ENCODE data around the gene IDS. TPM values are rescaled to one million over a fixed set of nuclear protein-coding genes. Genes with fewer than 3 reads are reported as not detected.

The IDS gene
- total RNA-seq, 2 donors from 2014 or later = 204 to 210 TPM

DNA sequence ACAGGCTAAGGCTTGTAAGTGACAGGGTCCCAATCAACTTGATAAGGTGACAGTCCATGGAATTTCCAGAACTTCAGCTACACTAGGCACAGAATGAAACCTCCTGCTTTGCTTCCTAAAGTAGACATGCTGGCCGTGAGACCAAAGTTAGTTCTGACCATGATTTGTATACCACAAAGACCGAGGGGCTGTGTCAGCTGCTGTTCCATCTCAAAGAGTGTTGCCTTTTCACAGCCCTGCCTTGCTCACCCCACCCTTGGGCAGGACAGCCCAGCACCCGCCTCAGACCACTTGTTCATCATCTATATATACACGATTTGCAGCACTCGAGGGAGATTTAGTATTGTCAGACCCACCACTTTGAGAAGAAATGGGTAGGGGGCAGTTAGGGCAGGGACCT lies 5.3 kb downstream of the IDS start:
- Histone ChIP-seq H3K27me3 (replicated peaks; ENCODE audit: insufficient read depth) (no peaks in the 10 kb centered on the region), H3K27ac (no peak overlapping the region), H3K4me3 (no peak overlapping the region), H3K9me3 (no peaks in the 10 kb centered on the region), H3K4me1 (ENCODE audit: control insufficient read depth in 1 of 2, low read depth in 2 of 2) (peaks cover 0 to 13% of the 10 kb centered on the region in 2 donors), H3K36me3 (peaks cover 15% of the 10 kb centered on the region)
- TF ChIP-seq, protein P1, sequence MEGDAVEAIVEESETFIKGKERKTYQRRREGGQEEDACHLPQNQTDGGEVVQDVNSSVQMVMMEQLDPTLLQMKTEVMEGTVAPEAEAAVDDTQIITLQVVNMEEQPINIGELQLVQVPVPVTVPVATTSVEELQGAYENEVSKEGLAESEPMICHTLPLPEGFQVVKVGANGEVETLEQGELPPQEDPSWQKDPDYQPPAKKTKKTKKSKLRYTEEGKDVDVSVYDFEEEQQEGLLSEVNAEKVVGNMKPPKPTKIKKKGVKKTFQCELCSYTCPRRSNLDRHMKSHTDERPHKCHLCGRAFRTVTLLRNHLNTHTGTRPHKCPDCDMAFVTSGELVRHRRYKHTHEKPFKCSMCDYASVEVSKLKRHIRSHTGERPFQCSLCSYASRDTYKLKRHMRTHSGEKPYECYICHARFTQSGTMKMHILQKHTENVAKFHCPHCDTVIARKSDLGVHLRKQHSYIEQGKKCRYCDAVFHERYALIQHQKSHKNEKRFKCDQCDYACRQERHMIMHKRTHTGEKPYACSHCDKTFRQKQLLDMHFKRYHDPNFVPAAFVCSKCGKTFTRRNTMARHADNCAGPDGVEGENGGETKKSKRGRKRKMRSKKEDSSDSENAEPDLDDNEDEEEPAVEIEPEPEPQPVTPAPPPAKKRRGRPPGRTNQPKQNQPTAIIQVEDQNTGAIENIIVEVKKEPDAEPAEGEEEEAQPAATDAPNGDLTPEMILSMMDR (IDR thresholded peaks at IDR 0.05) = no peak
- DNase-seq (ENCODE audit: low spot score) (no peak), ATAC-seq (ENCODE audit: insufficient number of reproducible peaks, low FRiP score, low read depth) (no peak)

DNA sequence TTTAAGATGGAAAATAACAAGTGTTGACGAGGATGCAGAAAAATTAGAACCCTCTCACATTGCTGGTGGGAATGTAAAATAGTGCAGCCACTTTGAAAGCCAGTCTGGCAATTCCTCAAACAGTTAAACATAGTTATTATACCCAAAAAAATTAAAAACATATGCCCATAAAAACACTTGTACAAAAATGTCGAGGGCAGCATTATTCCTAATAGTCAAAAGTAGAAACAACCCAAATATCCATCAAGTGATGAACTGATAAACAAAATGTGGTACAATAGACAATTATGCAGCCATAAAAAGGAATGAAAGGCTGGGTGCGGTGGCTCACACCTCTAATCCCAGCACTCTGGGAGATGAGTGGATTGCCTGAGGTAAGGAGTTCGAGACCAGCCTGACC lies 6.3 kb downstream of the IDS start:
- no peak for DNase-seq (ENCODE audit: low spot score)
- Histone ChIP-seq H3K27ac (no peak overlapping the region), H3K27me3 (replicated peaks; ENCODE audit: insufficient read depth) (no peaks in the 10 kb centered on the region), H3K9me3 (no peaks in the 10 kb centered on the region), H3K4me3 (no peak overlapping the region), H3K4me1 (ENCODE audit: control insufficient read depth in 1 of 2, low read depth in 2 of 2) (peaks cover 0 to 13% of the 10 kb centered on the region in 2 donors), H3K36me3 (peaks cover 25% of the 10 kb centered on the region)
- ATAC-seq (ENCODE audit: insufficient number of reproducible peaks, low FRiP score, low read depth) = no peak
- TF ChIP-seq, protein P1 (IDR thresholded peaks at IDR 0.05) = no peak

DNA sequence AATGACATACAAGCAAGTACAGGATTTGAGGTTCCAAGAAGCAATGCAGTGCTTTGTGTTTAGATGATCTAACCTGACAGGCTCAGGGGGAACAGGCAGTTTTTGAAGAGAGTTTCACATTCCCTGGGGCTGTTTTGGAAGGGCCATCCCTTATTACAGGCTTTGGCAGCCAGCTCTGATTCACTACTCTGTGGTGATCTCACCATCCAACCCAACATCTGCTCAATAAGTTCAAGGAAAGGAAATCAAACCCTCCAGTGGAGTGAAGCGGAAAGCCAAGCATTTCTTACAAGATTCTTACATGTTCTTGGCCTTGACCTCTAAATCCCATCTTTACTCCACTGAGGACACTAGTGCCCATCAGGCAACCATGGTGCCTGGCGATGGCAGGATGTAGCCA lies 7.5 kb downstream of the IDS start:
- H3K27ac ChIP-seq = no peak overlapping the region

DNA sequence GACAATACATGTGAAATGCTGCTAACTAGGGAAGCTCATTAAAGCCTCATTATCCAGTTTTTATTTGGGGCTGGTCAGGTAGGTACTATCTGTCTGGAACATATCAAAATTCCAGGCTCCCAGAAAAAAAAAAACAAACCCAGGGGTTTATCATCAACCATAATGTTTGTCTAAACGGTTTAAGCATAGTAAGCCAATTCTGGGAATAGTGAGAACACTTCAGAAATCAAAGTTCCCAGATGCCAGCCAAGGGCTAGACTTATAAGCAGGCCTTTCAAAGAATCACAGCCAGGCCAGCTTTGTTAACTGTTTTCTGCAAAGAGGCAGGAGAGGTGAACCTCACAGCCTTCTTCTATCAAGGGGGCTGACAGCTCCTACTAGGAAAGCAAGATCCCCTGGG lies 8.1 kb downstream of the IDS start:
- ATAC-seq (ENCODE audit: insufficient number of reproducible peaks, low FRiP score, low read depth) (no peak), DNase-seq (ENCODE audit: low spot score) (no peak)
- H3K36me3 ChIP-seq = peaks cover 27% of the 10 kb centered on the region
- TF ChIP-seq, protein P1 (IDR thresholded peaks at IDR 0.05) = no peak
- H3K27me3 ChIP-seq (replicated peaks; ENCODE audit: insufficient read depth) = no peaks in the 10 kb centered on the region
- H3K4me1 ChIP-seq (ENCODE audit: control insufficient read depth in 1 of 2, low read depth in 2 of 2) = peaks cover 0 to 2% of the 10 kb centered on the region in 2 donors
- H3K27ac ChIP-seq = no peak overlapping the region
- H3K9me3 ChIP-seq = no peaks in the 10 kb centered on the region
- no peak overlapping the region for H3K4me3 ChIP-seq

More for the DNA sequence above, 7.5 kb downstream of the IDS start:
- Histone ChIP-seq H3K4me1 (ENCODE audit: control insufficient read depth in 1 of 2, low read depth in 2 of 2) (peaks cover 0 to 8% of the 10 kb centered on the region in 2 donors), H3K9me3 (no peaks in the 10 kb centered on the region), H3K4me3 (no peak overlapping the region), H3K27me3 (replicated peaks; ENCODE audit: insufficient read depth) (no peaks in the 10 kb centered on the region), H3K36me3 (peaks cover 27% of the 10 kb centered on the region)
- ATAC-seq (ENCODE audit: insufficient number of reproducible peaks, low FRiP score, low read depth) (no peak), DNase-seq (ENCODE audit: low spot score) (no peak)
- TF ChIP-seq, protein P1 (IDR thresholded peaks at IDR 0.05) = no peak

DNA sequence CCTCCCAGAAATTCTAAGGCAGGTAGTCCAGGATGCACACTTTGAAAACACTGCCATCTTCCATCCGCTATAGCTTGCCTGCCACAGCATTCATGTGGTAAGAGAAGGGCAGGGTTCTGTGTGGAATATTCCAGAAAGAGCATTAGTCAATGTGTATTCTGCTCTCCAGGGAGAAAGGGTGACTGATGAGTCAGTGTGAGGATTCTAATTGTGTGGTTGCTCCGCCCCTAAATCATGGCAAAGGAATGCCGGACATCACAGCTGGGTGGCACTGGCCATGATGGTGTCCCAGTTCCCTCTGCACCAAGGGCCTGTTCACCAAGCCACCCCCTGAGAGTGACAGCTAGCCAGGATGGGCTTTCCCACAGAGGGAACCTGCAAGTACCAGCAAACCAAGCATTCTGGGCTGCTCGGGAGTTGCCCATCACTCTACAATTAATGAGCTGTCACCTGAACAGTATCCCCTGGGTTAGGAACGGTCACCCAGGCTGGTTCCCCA lies 9.5 kb downstream of the IDS start:
- Histone ChIP-seq H3K27ac (no peak overlapping the region), H3K36me3 (peaks cover 27% of the 10 kb centered on the region), H3K27me3 (replicated peaks; ENCODE audit: insufficient read depth) (no peaks in the 10 kb centered on the region), H3K9me3 (no peaks in the 10 kb centered on the region), H3K4me1 (ENCODE audit: control insufficient read depth in 1 of 2, low read depth in 2 of 2) (no peaks in the 10 kb centered on the region), H3K4me3 (no peak overlapping the region)
- DNase-seq (ENCODE audit: low spot score) = no peak
- ATAC-seq (ENCODE audit: insufficient number of reproducible peaks, low FRiP score, low read depth) = no peak
- TF ChIP-seq, protein P1 (IDR thresholded peaks at IDR 0.05) = no peak

Data from thoracic aorta (tissue), 2 donors.